ENCODE measurements around the gene ITFG1. TPM values are rescaled to one million over a fixed set of nuclear protein-coding genes. Genes with fewer than 3 reads are reported as not detected.
"Not testable (repeated sequence)": the region's sequence is repeated elsewhere in the genome, so short reads cannot be mapped to it uniquely, and the experiment has no call there.

Gene ITFG1
- polyA plus RNA-seq, 6 donors from 2014 or later = 18.6 to 39.0 (median 28.5) TPM

DNA sequence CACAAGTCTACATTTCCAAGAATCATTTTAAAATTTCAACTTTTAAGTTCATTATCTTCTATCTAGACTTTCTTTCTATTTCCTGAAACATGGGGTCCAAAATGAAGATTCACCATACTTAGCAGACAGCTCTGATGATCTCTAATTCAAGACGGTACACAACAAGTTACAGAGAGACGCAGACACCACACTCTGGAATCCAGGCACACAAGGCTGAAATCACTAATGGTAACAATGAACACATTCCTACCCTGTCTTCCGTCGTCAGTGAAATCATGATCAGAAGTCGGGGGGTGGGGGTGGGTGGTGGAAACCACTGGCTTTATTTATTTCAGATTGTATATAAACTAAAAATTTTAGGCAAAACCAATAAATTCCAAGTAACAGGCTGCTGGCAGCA is 78.5 kb downstream of the ITFG1 start:
- Mint-ChIP-seq H3K27ac (no peak overlapping the region), H3K9me3 (no peaks in the 10 kb centered on the region), H3K36me3 (peaks cover 4 to 14% of the 10 kb centered on the region in 2 donors), H3K4me1 (peaks cover 0 to 8% (median 0%) of the 10 kb centered on the region in 3 donors), H3K4me3 (no peak overlapping the region), H3K27me3 (no peaks in the 10 kb centered on the region)
- DNase-seq = no peak
- ATAC-seq (ENCODE audit: low read depth in 2 of 2) = no peak

GRCh38 chr16:47377154-47377553 is 83.7 kb downstream of the ITFG1 start:
- peaks cover 0 to 9% (median 0%) of the 10 kb centered on the region in 7 donors for H3K9me3 Mint-ChIP-seq
- no peaks in the 10 kb centered on the region for H3K27me3 Mint-ChIP-seq
- DNase-seq = no peak
- H3K4me3 Mint-ChIP-seq = no peak overlapping the region
- H3K36me3 Mint-ChIP-seq = peaks cover 24 to 30% of the 10 kb centered on the region in 2 donors
- no peak for ATAC-seq (ENCODE audit: low read depth in 2 of 2)
- no peak overlapping the region for H3K27ac Mint-ChIP-seq
- no peaks in the 10 kb centered on the region for H3K4me1 Mint-ChIP-seq

- Mint-ChIP-seq H3K27me3 (no peaks in the 10 kb centered on the region), H3K4me3 (no peak overlapping the region), H3K36me3 (peaks cover 42 to 46% of the 10 kb centered on the region in 2 donors), H3K9me3 (peaks cover 3 to 23% (median 3%) of the 10 kb centered on the region in 7 donors), H3K27ac (no peak overlapping the region), H3K4me1 (no peaks in the 10 kb centered on the region)
- ATAC-seq (ENCODE audit: low read depth in 2 of 2) = no peak
- DNase-seq = no peak
These were observed 85.4 kb downstream of the ITFG1 start for GRCh38 chr16:47375423-47375822.

- ATAC-seq (ENCODE audit: low read depth in 2 of 2) (no peak), DNase-seq (no peak)
- H3K27ac Mint-ChIP-seq = no peak overlapping the region
- no peaks in the 10 kb centered on the region for H3K4me1 Mint-ChIP-seq
- peaks cover 48 to 50% of the 10 kb centered on the region in 2 donors for H3K36me3 Mint-ChIP-seq
- H3K9me3 Mint-ChIP-seq = peaks cover 5 to 26% (median 7%) of the 10 kb centered on the region in 7 donors
- no peak overlapping the region for H3K4me3 Mint-ChIP-seq
- H3K27me3 Mint-ChIP-seq = no peaks in the 10 kb centered on the region
These were observed 86.2 kb downstream of the ITFG1 start for GRCh38 chr16:47374629-47375028.

DNA sequence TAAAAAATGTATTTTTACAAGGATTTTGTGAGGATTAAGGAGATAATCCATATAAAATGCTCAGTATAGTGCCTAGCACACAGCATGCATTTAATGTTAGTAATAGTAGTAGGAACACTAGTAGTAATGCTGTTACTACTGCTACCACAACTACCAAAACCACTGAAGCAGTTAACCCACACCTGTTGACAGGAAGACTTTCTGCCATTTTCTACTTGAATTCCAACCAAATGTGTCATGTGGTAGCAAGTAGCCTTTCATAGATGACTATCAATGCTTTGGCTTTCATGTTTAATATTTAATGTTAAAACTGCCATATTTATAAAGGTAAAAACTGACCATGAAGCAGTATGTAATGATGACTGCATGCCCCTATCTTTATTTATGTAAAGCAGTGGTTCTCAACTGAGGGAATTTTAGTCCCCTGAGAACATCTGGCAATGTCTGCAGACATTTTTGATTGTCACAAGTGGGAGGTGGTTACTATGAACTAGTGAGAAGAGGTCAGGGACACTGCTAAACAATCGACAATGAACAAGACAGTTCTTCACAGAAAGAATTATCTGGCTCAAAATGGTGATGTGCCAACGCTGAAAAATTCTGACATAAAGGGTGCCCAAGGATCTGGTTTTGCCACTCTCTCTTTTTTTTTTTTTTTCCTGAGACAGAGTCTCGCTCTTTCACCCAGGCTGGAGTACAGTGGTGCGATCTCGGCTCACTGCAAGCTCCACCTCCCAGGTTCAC is 89.4 kb downstream of the ITFG1 start:
- no peak overlapping the region for H3K27ac Mint-ChIP-seq
- ATAC-seq (ENCODE audit: low read depth in 2 of 2) (no peak), DNase-seq (no peak)
- no peaks in the 10 kb centered on the region for H3K4me1 Mint-ChIP-seq
- peaks cover 42 to 53% of the 10 kb centered on the region in 2 donors for H3K36me3 Mint-ChIP-seq
- H3K9me3 Mint-ChIP-seq = peaks cover 5 to 26% (median 7%) of the 10 kb centered on the region in 7 donors
- H3K27me3 Mint-ChIP-seq = no peaks in the 10 kb centered on the region
- H3K4me3 Mint-ChIP-seq = no peak overlapping the region

DNA sequence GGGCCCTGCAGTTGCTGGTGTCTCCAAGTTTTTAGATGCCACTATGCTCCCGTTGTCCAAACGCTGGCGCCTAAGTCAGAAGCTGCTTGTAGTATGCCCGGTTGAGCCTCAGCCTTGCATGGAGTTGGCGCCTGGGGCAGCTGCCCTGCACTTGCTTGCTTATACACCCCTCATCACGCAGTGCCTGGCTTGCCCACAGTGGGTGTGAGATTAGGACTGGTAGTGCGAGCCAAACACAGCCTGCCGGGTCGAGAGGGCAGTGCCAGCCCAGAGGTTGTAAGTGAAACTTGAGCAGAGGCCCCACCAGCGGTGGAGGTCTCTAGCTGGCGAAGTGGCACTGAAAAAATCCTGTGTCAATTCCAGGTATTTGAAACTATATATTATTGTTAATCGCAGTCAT is 90.3 kb downstream of the ITFG1 start:
- peaks cover 5 to 26% (median 7%) of the 10 kb centered on the region in 7 donors for H3K9me3 Mint-ChIP-seq
- no peaks in the 10 kb centered on the region for H3K27me3 Mint-ChIP-seq
- peaks cover 42 to 60% of the 10 kb centered on the region in 2 donors for H3K36me3 Mint-ChIP-seq
- DNase-seq (no peak), ATAC-seq (ENCODE audit: low read depth in 2 of 2) (no peak)
- no peak overlapping the region for H3K27ac Mint-ChIP-seq
- peak overlapping the region in 1 of 8 donors; percentile 2 for H3K4me3 Mint-ChIP-seq
- H3K4me1 Mint-ChIP-seq = no peaks in the 10 kb centered on the region

DNA sequence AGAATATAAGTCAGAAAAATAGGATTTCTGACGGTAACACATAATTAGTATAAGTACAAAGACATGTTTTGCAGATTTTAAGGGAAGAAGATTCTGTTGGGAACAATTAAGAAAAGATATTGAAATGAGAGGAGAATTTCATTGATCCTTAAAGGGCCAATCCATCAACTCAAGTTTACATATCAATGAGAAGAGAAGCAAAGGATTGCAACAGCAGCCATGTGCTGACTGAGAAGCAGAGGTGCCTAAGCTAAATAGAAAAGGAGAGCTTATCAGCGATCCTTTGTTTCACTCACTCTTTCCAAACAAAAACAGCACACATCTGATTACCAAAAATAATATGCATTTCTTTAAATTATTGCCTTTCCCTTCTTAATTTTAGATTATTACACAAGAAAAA is 94.6 kb downstream of the ITFG1 start:
- Mint-ChIP-seq H3K36me3 (peaks cover 19 to 46% of the 10 kb centered on the region in 2 donors), H3K27ac (no peak overlapping the region), H3K4me1 (no peaks in the 10 kb centered on the region), H3K27me3 (no peaks in the 10 kb centered on the region), H3K4me3 (no peak overlapping the region), H3K9me3 (peaks cover 4 to 11% (median 6%) of the 10 kb centered on the region in 7 donors)
- DNase-seq = no peak
- ATAC-seq (ENCODE audit: low read depth in 2 of 2) = no peak

GRCh38 chr16:47363761-47364160 is 97.1 kb downstream of the ITFG1 start:
- no peaks in the 10 kb centered on the region for H3K9me3 Mint-ChIP-seq
- no peak overlapping the region for H3K4me3 Mint-ChIP-seq
- ATAC-seq (ENCODE audit: low read depth in 2 of 2) (no peak), DNase-seq (no peak)
- H3K27me3 Mint-ChIP-seq = no peaks in the 10 kb centered on the region
- H3K27ac Mint-ChIP-seq = no peak overlapping the region
- no peaks in the 10 kb centered on the region for H3K4me1 Mint-ChIP-seq
- peaks cover 16 to 39% of the 10 kb centered on the region in 2 donors for H3K36me3 Mint-ChIP-seq

- H3K4me3 Mint-ChIP-seq = no peak overlapping the region
- H3K9me3 Mint-ChIP-seq = peaks cover 0 to 9% (median 1%) of the 10 kb centered on the region in 7 donors
- peaks cover 20 to 32% of the 10 kb centered on the region in 2 donors for H3K36me3 Mint-ChIP-seq
- DNase-seq (no peak), ATAC-seq (ENCODE audit: low read depth in 2 of 2) (no peak)
- H3K4me1 Mint-ChIP-seq = no peaks in the 10 kb centered on the region
- no peaks in the 10 kb centered on the region for H3K27me3 Mint-ChIP-seq
- peak overlapping the region in 2 of 6 donors; percentile 5 to 8 for H3K27ac Mint-ChIP-seq
These were observed 101.4 kb downstream of the ITFG1 start for GRCh38 chr16:47359478-47359877.

GRCh38 chr16:47358816-47359215 is 102.0 kb downstream of the ITFG1 start:
- ATAC-seq (ENCODE audit: low read depth in 2 of 2) = no peak
- H3K4me1 Mint-ChIP-seq = no peaks in the 10 kb centered on the region

GRCh38 chr16:47349029-47349428 is 111.8 kb downstream of the ITFG1 start:
- not testable (repeated sequence) for H3K4me3 Mint-ChIP-seq; DNase-seq; H3K27me3 Mint-ChIP-seq; H3K27ac Mint-ChIP-seq; ATAC-seq (ENCODE audit: low read depth in 2 of 2); H3K4me1 Mint-ChIP-seq
- Mint-ChIP-seq H3K9me3 (peaks cover 15 to 68% (median 57%) of the 10 kb centered on the region in 7 donors), H3K36me3 (peaks cover 29 to 37% of the 10 kb centered on the region in 2 donors)

More at GRCh38 chr16:47358816-47359215, 102.0 kb downstream of the ITFG1 start:
- Mint-ChIP-seq H3K27ac (peak overlapping the region in 2 of 6 donors; percentile 10 to 84), H3K27me3 (no peaks in the 10 kb centered on the region), H3K36me3 (peaks cover 18 to 36% of the 10 kb centered on the region in 2 donors), H3K9me3 (peaks cover 0 to 15% (median 8%) of the 10 kb centered on the region in 7 donors), H3K4me3 (no peak overlapping the region)
- DNase-seq = no peak

DNA sequence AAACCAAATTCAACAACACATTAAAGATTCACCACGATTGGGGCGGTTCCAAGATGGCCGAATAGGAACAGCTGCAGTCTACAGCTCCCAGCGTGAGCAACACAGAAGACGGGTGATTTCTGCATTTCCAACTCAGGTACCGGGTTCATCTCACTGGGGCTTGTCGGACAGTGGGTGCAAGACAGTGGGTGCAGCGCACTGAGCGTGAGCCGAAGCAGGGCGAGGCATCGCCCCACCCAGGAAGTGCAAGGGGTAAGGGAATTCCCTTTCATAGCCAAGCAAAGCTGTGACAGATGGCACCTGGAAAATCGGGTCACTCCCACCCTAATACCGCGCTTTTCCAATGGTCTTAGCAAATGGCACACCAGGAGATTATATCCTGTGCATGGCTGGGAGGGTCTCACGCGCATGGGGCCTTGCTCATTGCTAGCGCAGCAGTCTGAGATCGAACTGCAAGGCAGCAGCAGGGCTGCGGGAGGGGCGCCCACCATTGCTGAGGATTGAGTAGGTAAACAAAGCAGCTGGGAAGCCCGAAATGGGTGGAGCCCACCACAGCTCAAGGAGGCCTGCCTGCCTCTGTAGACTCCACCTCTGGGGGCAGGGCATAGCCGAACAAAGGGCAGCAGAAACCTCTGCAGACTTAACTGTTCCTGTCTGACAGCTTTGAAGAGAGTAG is 113.7 kb downstream of the ITFG1 start:
- H3K4me3 Mint-ChIP-seq; H3K27me3 Mint-ChIP-seq; DNase-seq; H3K27ac Mint-ChIP-seq; H3K4me1 Mint-ChIP-seq; ATAC-seq (ENCODE audit: low read depth in 2 of 2): not testable (repeated sequence)
- peaks cover 30 to 37% of the 10 kb centered on the region in 2 donors for H3K36me3 Mint-ChIP-seq
- peaks cover 15 to 54% (median 44%) of the 10 kb centered on the region in 7 donors for H3K9me3 Mint-ChIP-seq

DNA sequence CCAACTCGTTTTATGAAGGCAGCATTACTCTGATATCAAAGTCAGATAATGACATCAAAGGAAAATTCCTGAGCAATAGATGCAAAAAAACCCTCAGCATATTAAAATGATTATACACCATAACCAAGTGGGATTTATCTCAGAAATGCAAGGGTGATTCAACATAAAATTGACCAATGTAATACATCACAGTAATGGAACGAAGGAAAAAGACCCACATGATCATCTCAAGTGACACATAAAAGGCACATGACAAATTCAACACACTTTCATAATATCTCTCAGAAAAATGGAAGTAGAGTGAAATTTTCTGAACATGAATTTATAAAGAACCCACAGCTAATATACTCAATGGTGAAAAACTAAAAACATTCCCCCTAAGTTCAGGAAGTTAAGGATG is 118.8 kb downstream of the ITFG1 start:
- H3K9me3 Mint-ChIP-seq = peaks cover 17 to 35% (median 31%) of the 10 kb centered on the region in 7 donors
- no peaks in the 10 kb centered on the region for H3K27me3 Mint-ChIP-seq
- H3K4me3 Mint-ChIP-seq = no peak overlapping the region
- peaks cover 0 to 14% (median 0%) of the 10 kb centered on the region in 3 donors for H3K4me1 Mint-ChIP-seq
- ATAC-seq (ENCODE audit: low read depth in 2 of 2) (no peak), DNase-seq (no peak)
- H3K36me3 Mint-ChIP-seq = peaks cover 36 to 52% of the 10 kb centered on the region in 2 donors
- no peak overlapping the region for H3K27ac Mint-ChIP-seq

GRCh38 chr16:47330562-47330961 is 130.3 kb downstream of the ITFG1 start:
- not testable (repeated sequence) for H3K27ac Mint-ChIP-seq; H3K27me3 Mint-ChIP-seq; DNase-seq; H3K4me3 Mint-ChIP-seq; ATAC-seq (ENCODE audit: low read depth in 2 of 2); H3K36me3 Mint-ChIP-seq
- Mint-ChIP-seq H3K4me1 (peaks cover 0 to 19% (median 11%) of the 10 kb centered on the region in 3 donors), H3K9me3 (peaks cover 0 to 18% (median 0%) of the 10 kb centered on the region in 7 donors)

All from naive B cell (primary cell).